Endothelial cell of umbilical vein (primary cell): ENCODE data around the gene ST6GALNAC4. TPM values are rescaled to one million over a fixed set of nuclear protein-coding genes. Genes with fewer than 3 reads are reported as not detected.

Experiments used
- BruUV-seq: library from RNA; stranded (reverse); fragments of 400-500 nt; replicated peaks from 2 replicates; lab custom pipeline; 2021; lab: Mats Ljungman, UMichigan
- CTCF ChIA-PET: fragments of 300-600, 350-600 bp; sonication (Branson Sonifier 250); formaldehyde crosslinking; loops from one replicate; lab custom pipeline; 2021; ENCODE audit warnings: antibody characterized with exemption, inconsistent platforms; lab: Charles Lee
- POLR2A ChIA-PET: fragments of 300-600, 350-600 bp; sonication (Branson Sonifier 250); formaldehyde crosslinking; loops from one replicate; lab custom pipeline; 2021; ENCODE audit warnings: antibody characterized with exemption, inconsistent platforms; lab: Charles Lee
- DNase-seq: peaks from one replicate; pipeline ENCODE4 v3.0.0-alpha.2; 2011; ENCODE audit warnings: low read depth, low spot score
- FAIRE-seq: peaks from 2 replicates; lab custom pipeline; 2011; peaks lifted over from hg19 to GRCh38; lab: Jason Lieb, UNC
- H2AFZ ChIP-seq: 2 replicates; pipeline ENCODE4 v1.6.0; 2012; ENCODE audit warnings: low read depth, low read length, control low read depth, inconsistent platforms
- H3K27ac ChIP-seq: 2 replicates; pipeline ENCODE4 v1.5.1; 2011; ENCODE audit warnings: low read depth, mild to moderate bottlenecking, control low read depth, low read length, moderate library complexity; ENCODE audit not compliant: insufficient read depth
- H3K27me3 ChIP-seq, 2 experiments: 2 replicates each; pipeline versions ENCODE4 v1.6.0 to v1.6.1; 2011; ENCODE audit warnings: low read length in 2 of 2, mixed read lengths in 1 of 2; ENCODE audit not compliant: control insufficient read depth in 2 of 2, insufficient read depth in 2 of 2
- H3K36me3 ChIP-seq, 2 experiments: 2 replicates in 1 of 2; 3 replicates in 1 of 2; pipeline ENCODE4 v1.5.1; 2011; ENCODE audit warnings: low read length in 2 of 2, mild to moderate bottlenecking in 1 of 2, moderate library complexity in 1 of 2; ENCODE audit not compliant: control insufficient read depth in 2 of 2, insufficient read depth in 2 of 2; ENCODE audit errors: extremely low read depth in 1 of 2
- H3K4me1 ChIP-seq: 3 replicates; pipeline ENCODE4 v1.5.1; 2011; ENCODE audit warnings: mild to moderate bottlenecking, low read length; ENCODE audit not compliant: control insufficient read depth, insufficient read depth; ENCODE audit errors: extremely low read depth
- H3K4me2 ChIP-seq: 2 replicates; pipeline ENCODE4 v1.6.1; 2011; ENCODE audit warnings: low read length, control low read depth, mixed read lengths; ENCODE audit not compliant: insufficient read depth
- H3K4me3 ChIP-seq, 3 experiments: fragments of 200-600 bp in 1 of 3; sonication (generic), shearing (Covaris generic) in 1 of 3; replicated peaks in 1 of 3; 2 replicates each; pipeline ENCODE4 v1.5.1; 2011 to 2016; ENCODE audit warnings: control low read depth in 3 of 3, low read length in 3 of 3, mild to moderate bottlenecking in 2 of 3, inconsistent platforms in 1 of 3, low read depth in 1 of 3, moderate library complexity in 1 of 3; ENCODE audit not compliant: insufficient read depth in 1 of 3
- H3K79me2 ChIP-seq: 2 replicates; pipeline ENCODE4 v1.6.0; 2012; ENCODE audit warnings: low read length, inconsistent platforms; ENCODE audit not compliant: control insufficient read depth, insufficient read depth
- H3K9ac ChIP-seq: replicated peaks from 2 replicates; pipeline ENCODE3; 2011; ENCODE audit warnings: low read length, control low read depth; ENCODE audit not compliant: insufficient read depth; ENCODE audit errors: extremely low read depth
- H3K9me1 ChIP-seq: replicated peaks from 3 replicates; pipeline ENCODE4 v1.6.0; 2011; ENCODE audit warnings: mild to moderate bottlenecking, low read length; ENCODE audit not compliant: control insufficient read depth, insufficient read depth; ENCODE audit errors: extremely low read depth
- H3K9me3 ChIP-seq: replicated peaks from 2 replicates; pipeline ENCODE4 v1.5.1; 2012; ENCODE audit warnings: low read length, inconsistent platforms; ENCODE audit not compliant: control insufficient read depth, insufficient read depth
- H4K20me1 ChIP-seq: replicated peaks from 2 replicates; pipeline ENCODE3; 2011; ENCODE audit warnings: mild to moderate bottlenecking, low read length; ENCODE audit not compliant: control insufficient read depth, insufficient read depth; ENCODE audit errors: extremely low read depth
- CTCF ChIP-seq, 2 donors: IDR thresholded peaks; 1 replicate in 1 of 2; 2 replicates in 1 of 2; pipeline ENCODE4 v1.5.1; 2011; ENCODE audit warnings: low read length in 2 of 2, mild to moderate bottlenecking in 2 of 2, moderate library complexity in 2 of 2, control low read depth in 1 of 2, inconsistent platforms in 1 of 2, low read depth in 1 of 2; ENCODE audit not compliant: insufficient read depth in 1 of 2; ENCODE audit errors: extremely low read depth in 1 of 2
- EZH2 ChIP-seq: IDR thresholded peaks from 2 replicates; pipeline ENCODE4 v1.6.1; 2012; ENCODE audit warnings: borderline replicate concordance, low read depth, mild to moderate bottlenecking, moderate library complexity, low read length, inconsistent platforms; ENCODE audit not compliant: severe bottlenecking
- FOS ChIP-seq: IDR thresholded peaks from 2 replicates; pipeline ENCODE4 v1.6.1; 2011; ENCODE audit warnings: mild to moderate bottlenecking, low read length, moderate library complexity, borderline replicate concordance; ENCODE audit not compliant: insufficient read depth
- GATA2 ChIP-seq: IDR thresholded peaks from 2 replicates; pipeline ENCODE4 v1.7.0; 2011; ENCODE audit warnings: low read depth, mild to moderate bottlenecking, moderate library complexity, mixed read lengths, low read length; ENCODE audit not compliant: insufficient read length, insufficient read depth
- JUN ChIP-seq: IDR thresholded peaks from 2 replicates; pipeline ENCODE4 v1.6.1; 2011; ENCODE audit warnings: borderline replicate concordance, low read depth; ENCODE audit not compliant: insufficient read length, insufficient read depth
- MAX ChIP-seq: IDR thresholded peaks from 2 replicates; pipeline ENCODE4 v1.6.1; 2011; ENCODE audit not compliant: insufficient read depth, insufficient read length
- MYC ChIP-seq: IDR thresholded peaks from one replicate; pipeline ENCODE4 v1.6.1; 2011; ENCODE audit warnings: mild to moderate bottlenecking, low read depth, low read length
- POLR2A ChIP-seq: IDR thresholded peaks from 2 replicates; pipeline ENCODE4 v1.6.1; 2012; ENCODE audit warnings: low read depth, mild to moderate bottlenecking, control low read depth, low read length
- POLR2AphosphoS5 ChIP-seq: IDR thresholded peaks from 2 replicates; pipeline ENCODE4 v1.6.1; 2012; ENCODE audit warnings: low read depth, mild to moderate bottlenecking, control low read depth, low read length, moderate library complexity; ENCODE audit not compliant: insufficient read depth
- dilution Hi-C: fragments of 300-500 bp; cut with MboI; formaldehyde crosslinking; loops from one replicate; pipeline ENCODE4 v1.15.0; 2019; ENCODE audit warnings: low sequenced_read_pairs; ENCODE audit not compliant: extremely low pct_ligation_motif_present
- intact Hi-C: fragments of 100-400 bp; cut with micrococcal nuclease; formaldehyde crosslinking; loops from one replicate; pipeline ENCODE4 v1.10.0; 2022
- polyA plus RNA-seq, 4 experiments: library from polyadenylated mRNA; depleted of rRNA in 3 of 4; stranded (reverse) in 3 of 4; unstranded in 1 of 4; fragments of >200 nt; gene quantifications; 2 replicates each; pipeline versions ENCODE4 v1.2.1 to v1.2.3, GENCODE V29; 2011 to 2012; ENCODE audit warnings: missing spikeins in 1 of 4
- total RNA-seq: library from RNA; stranded (reverse); gene quantifications from 2 replicates; pipeline ENCODE4 v1.2.3, GENCODE V29; 2021

Gene ST6GALNAC4
- total and polyA plus RNA-seq, 2 donors (not counting 3 experiments of a cell fraction or from before 2014, with no cell fraction given), result 45.9 to 85.3 TPM

- H3K9me3 ChIP-seq, result no peaks in the 10 kb centered on the region
- H3K9ac ChIP-seq, result no peak overlapping the region
- no peak overlapping the region for H3K4me2 ChIP-seq
- H3K27me3 ChIP-seq, result no peaks in the 10 kb centered on the region
- no peaks in the 10 kb centered on the region for H4K20me1 ChIP-seq
- no peaks in the 10 kb centered on the region for H3K79me2 ChIP-seq
- H3K4me1 ChIP-seq, result peaks cover 6% of the 10 kb centered on the region
- H3K27ac ChIP-seq, result no peak overlapping the region
- no peak for TF ChIP-seq FOS
- TF ChIP-seq POLR2A, result no peak
- TF ChIP-seq EZH2, result no peak
- no peak for TF ChIP-seq JUN
- no peak for TF ChIP-seq CTCF (IDR thresholded peaks at IDR 0.05; ENCODE audit: extremely low read depth in 1 of 2, insufficient read depth in 1 of 2, low read depth in 1 of 2, low read length in 2 of 2)
- no peak for TF ChIP-seq POLR2AphosphoS5
- no peak for TF ChIP-seq MAX
- no peak for TF ChIP-seq GATA2
- no peak for TF ChIP-seq MYC
- ChIA-PET CTCF (interaction anchor here (0.6 to 2.5 kb wide), 2 partner anchors 7 to 10 kb away, joined by 4 to 37 read pairs; no protein-coding TSS in a partner anchor), POLR2A (no interaction called here)
- no TSS peak for BruUV-seq
- H3K4me3 ChIP-seq, result no peak overlapping the region
- no peak overlapping the region for H2AFZ ChIP-seq
- no peak for DNase-seq
- H3K36me3 ChIP-seq, result no peaks in the 10 kb centered on the region
- intact Hi-C loops, result no loop called here
- FAIRE-seq, result no peak
- no peaks in the 10 kb centered on the region for H3K9me1 ChIP-seq
- dilution Hi-C loops, result no loop called here
Observed at GRCh38 chr9:127950513-127951289, 33.9 kb upstream of the ST6GALNAC4 start.
